ENCODE data around the gene ANAPC4. TPM values are rescaled to one million over a fixed set of nuclear protein-coding genes. Genes with fewer than 3 reads are reported as not detected.

ANAPC4 gene
- total RNA-seq, 1 experiment from 2014 or later, result 75.7 TPM

DNA sequence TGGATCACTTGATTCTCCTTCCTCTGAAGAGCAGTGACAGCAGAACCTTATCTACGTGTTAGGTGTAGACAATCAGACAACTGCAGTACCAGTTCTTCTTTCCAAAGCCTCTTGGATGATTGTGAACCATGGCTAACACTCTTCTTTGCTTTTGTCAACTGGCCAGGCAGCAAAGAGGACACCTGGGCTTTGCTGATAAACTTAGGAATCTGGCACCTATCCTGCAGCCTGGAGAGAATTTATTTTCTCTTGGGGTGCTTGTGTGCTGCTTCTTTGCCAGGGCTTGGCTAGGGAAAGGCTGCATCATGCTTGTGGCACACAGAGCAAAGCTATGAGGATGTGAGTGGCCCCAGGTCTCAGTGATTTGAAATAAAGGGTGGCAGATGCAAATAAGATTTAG is 77.4 kb downstream of the ANAPC4 start:
- Histone ChIP-seq H3K9ac (ENCODE audit: low read length) (no peak overlapping the region), H3K9me2 (replicated peaks; ENCODE audit: insufficient read depth, low read length) (no peaks in the 10 kb centered on the region), H3K9me3 (ENCODE audit: low read length) (no peaks in the 10 kb centered on the region), H3K4me2 (ENCODE audit: low read depth, low read length, poor library complexity, severe bottlenecking) (no peak overlapping the region), H3K36me3 (ENCODE audit: insufficient read depth, low read length) (no peaks in the 10 kb centered on the region), H3K4me3 (ENCODE audit: low read length) (no peak overlapping the region), H3K27me3 (ENCODE audit: low read length) (no peaks in the 10 kb centered on the region), H3K4me1 (ENCODE audit: low read length) (peaks cover 7% of the 10 kb centered on the region), H3K79me2 (ENCODE audit: low read length) (no peaks in the 10 kb centered on the region), H2AFZ (ENCODE audit: low read length) (no peak overlapping the region), H3K27ac (ENCODE audit: low read length) (no peak overlapping the region), H4K20me1 (ENCODE audit: insufficient read depth, low read depth, low read length) (no peaks in the 10 kb centered on the region)
- no peak for DNase-seq

- H3K4me2 ChIP-seq (ENCODE audit: low read depth, low read length, poor library complexity, severe bottlenecking), result no peak overlapping the region
- no peaks in the 10 kb centered on the region for H3K36me3 ChIP-seq (ENCODE audit: insufficient read depth, low read length)
- peaks cover 7% of the 10 kb centered on the region for H3K4me1 ChIP-seq (ENCODE audit: low read length)
- no peak overlapping the region for H3K27ac ChIP-seq (ENCODE audit: low read length)
- no peak for DNase-seq
- no peaks in the 10 kb centered on the region for H3K9me3 ChIP-seq (ENCODE audit: low read length)
- H3K27me3 ChIP-seq (ENCODE audit: low read length), result no peaks in the 10 kb centered on the region
- H3K9me2 ChIP-seq (replicated peaks; ENCODE audit: insufficient read depth, low read length), result no peaks in the 10 kb centered on the region
- H3K4me3 ChIP-seq (ENCODE audit: low read length), result no peak overlapping the region
- H3K79me2 ChIP-seq (ENCODE audit: low read length), result no peaks in the 10 kb centered on the region
- no peaks in the 10 kb centered on the region for H4K20me1 ChIP-seq (ENCODE audit: insufficient read depth, low read depth, low read length)
- no peak overlapping the region for H3K9ac ChIP-seq (ENCODE audit: low read length)
- no peak overlapping the region for H2AFZ ChIP-seq (ENCODE audit: low read length)
Observed at GRCh38 chr4:25457053-25457715, 80.1 kb downstream of the ANAPC4 start.

DNA sequence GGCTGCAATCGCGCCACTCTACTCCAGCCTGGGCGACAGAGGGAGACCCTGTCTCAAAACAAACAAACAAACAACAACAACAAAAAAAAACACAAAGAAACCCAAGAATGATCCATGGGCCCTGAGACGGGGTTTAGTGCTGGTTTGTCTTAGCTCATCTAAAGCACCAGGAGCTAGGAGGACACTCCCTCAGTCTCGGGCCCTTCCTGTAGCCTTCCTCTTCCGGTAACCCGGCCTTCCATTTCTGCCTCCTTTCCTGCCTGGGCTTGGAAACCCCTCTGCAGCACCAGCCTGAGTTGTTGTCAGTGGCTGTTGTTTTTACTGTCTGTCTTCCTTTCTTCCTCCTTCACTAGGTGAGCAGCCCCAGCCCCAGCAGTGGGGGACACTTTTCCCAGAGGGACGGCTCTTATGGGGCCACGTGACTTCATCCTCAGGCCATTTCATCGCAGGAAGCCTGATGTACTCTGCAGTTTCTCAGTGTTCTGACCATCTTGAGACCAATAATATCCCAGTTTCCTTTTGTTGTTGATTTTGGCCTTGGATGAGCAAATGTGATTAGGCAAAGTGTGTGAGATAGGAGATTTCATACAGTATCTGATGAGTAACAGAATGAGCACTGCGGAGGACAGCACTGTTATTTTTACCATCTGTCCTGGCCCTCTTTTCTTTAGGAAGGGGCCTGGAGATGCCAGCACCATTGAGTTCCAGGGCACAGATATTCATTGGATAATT is 90.1 kb downstream of the ANAPC4 start:
- no peak overlapping the region for H3K4me2 ChIP-seq (ENCODE audit: low read depth, low read length, poor library complexity, severe bottlenecking)
- no peaks in the 10 kb centered on the region for H3K27me3 ChIP-seq (ENCODE audit: low read length)
- H3K36me3 ChIP-seq (ENCODE audit: insufficient read depth, low read length), result no peaks in the 10 kb centered on the region
- no peaks in the 10 kb centered on the region for H3K9me3 ChIP-seq (ENCODE audit: low read length)
- no peak overlapping the region for H3K27ac ChIP-seq (ENCODE audit: low read length)
- H3K4me1 ChIP-seq (ENCODE audit: low read length), result no peaks in the 10 kb centered on the region
- no peaks in the 10 kb centered on the region for H3K9me2 ChIP-seq (replicated peaks; ENCODE audit: insufficient read depth, low read length)
- DNase-seq, result no peak
- no peaks in the 10 kb centered on the region for H3K79me2 ChIP-seq (ENCODE audit: low read length)
- H3K9ac ChIP-seq (ENCODE audit: low read length), result no peak overlapping the region
- H3K4me3 ChIP-seq (ENCODE audit: low read length), result no peak overlapping the region
- H4K20me1 ChIP-seq (ENCODE audit: insufficient read depth, low read depth, low read length), result no peaks in the 10 kb centered on the region
- no peak overlapping the region for H2AFZ ChIP-seq (ENCODE audit: low read length)

DNA sequence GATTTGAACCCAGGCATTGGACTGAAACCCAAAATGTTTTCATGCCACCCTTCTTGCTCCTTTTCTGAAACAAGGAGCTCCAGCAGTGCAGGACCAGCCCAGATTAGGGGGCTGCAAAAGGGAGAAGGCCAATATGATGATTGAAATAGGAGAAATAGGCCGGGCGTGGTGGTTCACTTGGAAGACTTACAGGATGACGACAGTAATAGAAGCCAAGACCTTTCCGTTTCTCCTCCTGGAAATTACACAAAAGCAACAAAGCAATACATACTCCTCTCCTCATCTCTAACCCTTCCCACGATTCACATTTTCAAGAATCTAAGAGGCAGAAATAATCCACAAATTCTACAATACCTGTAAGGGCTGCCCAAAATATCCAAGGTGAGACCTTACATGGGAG is 90.8 kb downstream of the ANAPC4 start:
- H3K9me3 ChIP-seq (ENCODE audit: low read length), result no peaks in the 10 kb centered on the region
- no peaks in the 10 kb centered on the region for H3K4me1 ChIP-seq (ENCODE audit: low read length)
- DNase-seq, result no peak
- no peak overlapping the region for H2AFZ ChIP-seq (ENCODE audit: low read length)
- no peaks in the 10 kb centered on the region for H3K36me3 ChIP-seq (ENCODE audit: insufficient read depth, low read length)
- no peak overlapping the region for H3K4me2 ChIP-seq (ENCODE audit: low read depth, low read length, poor library complexity, severe bottlenecking)
- H3K9me2 ChIP-seq (replicated peaks; ENCODE audit: insufficient read depth, low read length), result no peaks in the 10 kb centered on the region
- H3K27me3 ChIP-seq (ENCODE audit: low read length), result no peaks in the 10 kb centered on the region
- H3K9ac ChIP-seq (ENCODE audit: low read length), result no peak overlapping the region
- no peaks in the 10 kb centered on the region for H4K20me1 ChIP-seq (ENCODE audit: insufficient read depth, low read depth, low read length)
- no peak overlapping the region for H3K4me3 ChIP-seq (ENCODE audit: low read length)
- no peaks in the 10 kb centered on the region for H3K79me2 ChIP-seq (ENCODE audit: low read length)
- no peak overlapping the region for H3K27ac ChIP-seq (ENCODE audit: low read length)

Other genes with a start within 250 kb of the ANAPC4 start
- 6.3 and 11.1 TPM in 2 replicates for gene SEPSECS, start 216.8 kb upstream of the ANAPC4 start, total RNA-seq (2014; rRNA removed; shearing (Covaris generic); ENCODE audit: low replicate concordance)
- 21.5 and 38.4 TPM in 2 replicates for gene PI4K2B, start 143.2 kb upstream of the ANAPC4 start, total RNA-seq (2014; rRNA removed; shearing (Covaris generic); ENCODE audit: low replicate concordance)
- 11.2 and 11.7 TPM in 2 replicates for gene ZCCHC4, start 64.5 kb upstream of the ANAPC4 start, total RNA-seq (2014; rRNA removed; shearing (Covaris generic); ENCODE audit: low replicate concordance)

Data from Karpas-422 (cell line).